Measurements from ENCODE around the gene CRYBG2.
"Not testable (repeated sequence)": the region's sequence is repeated elsewhere in the genome, so short reads cannot be mapped to it uniquely, and the experiment has no call there.

Gene CRYBG2

GRCh38 chr1:26353976-26354820 lies at the start of gene CRYBG2:
CRYBG2 (minus strand) TSS chr1:26354130; CDS start chr1:26346657, 7,473 bp downstream.
- DNase-seq (ENCODE audit: low spot score) = no peak

- no peak for DNase-seq (ENCODE audit: low spot score)
Measured at GRCh38 chr1:26403656-26404055, 49.7 kb upstream of the CRYBG2 start.

GRCh38 chr1:26401891-26402290 lies 48.0 kb upstream of the CRYBG2 start:
- no peak for DNase-seq (ENCODE audit: low spot score)

DNA sequence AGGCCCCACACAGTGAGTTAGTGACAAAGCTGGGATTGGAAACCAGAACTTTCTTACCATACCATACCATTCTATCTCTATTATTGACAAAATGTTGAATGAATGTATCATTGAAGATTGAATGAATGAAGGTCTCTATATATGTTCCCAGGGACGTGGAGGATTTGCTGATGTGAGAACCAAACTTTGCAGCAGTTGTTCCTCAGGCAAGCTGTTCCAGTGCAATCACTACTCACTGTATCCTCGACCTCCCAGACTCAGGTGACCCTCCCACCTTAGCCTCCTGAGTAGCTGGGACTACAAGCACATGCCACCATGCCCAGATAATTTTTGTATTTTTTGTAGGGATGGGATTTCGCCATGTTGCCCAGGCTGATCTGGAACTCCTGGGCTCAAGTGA lies 45.1 kb upstream of the CRYBG2 start:
- DNase-seq (ENCODE audit: low spot score) = no peak

- DNase-seq (ENCODE audit: low spot score) = no peak
Measured at GRCh38 chr1:26395754-26396153, 41.8 kb upstream of the CRYBG2 start.

- DNase-seq (ENCODE audit: low spot score) = no peak
Measured at GRCh38 chr1:26391450-26391849, 37.5 kb upstream of the CRYBG2 start.

DNA sequence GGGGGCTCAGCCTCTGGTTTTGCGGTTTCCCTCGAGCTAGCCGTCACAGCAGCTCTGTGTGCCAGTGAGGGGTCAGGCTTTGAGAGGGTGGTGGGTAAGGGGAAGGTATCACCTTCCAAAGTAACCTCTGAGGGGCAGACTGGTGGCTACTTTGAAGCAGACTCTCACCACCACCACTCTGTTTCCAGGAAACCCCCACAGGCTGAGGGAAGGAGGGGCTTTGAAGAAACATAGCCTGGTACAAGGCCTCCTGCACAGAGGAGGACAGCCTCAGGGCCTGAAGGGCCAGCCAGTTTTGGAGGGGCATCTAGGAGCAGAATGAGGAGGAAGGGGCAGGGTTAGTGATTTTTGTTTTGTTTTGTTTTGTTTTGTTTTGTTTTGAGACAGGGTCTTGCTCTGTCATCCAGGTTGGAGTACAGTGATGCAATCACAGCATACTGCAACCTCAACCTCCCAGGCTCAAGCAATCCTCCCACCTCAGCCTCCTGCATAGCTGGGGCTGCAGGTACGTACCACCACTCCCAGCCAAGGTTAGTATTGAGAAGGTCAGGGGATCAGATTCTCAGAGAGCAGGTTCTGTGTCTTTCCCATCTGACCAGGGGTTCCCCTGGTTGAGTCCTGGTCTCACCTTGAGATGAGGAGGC lies 35.8 kb upstream of the CRYBG2 start:
- DNase-seq (ENCODE audit: low spot score) = no peak

GRCh38 chr1:26388791-26389445 lies 35.0 kb upstream of the CRYBG2 start:
- no peak for DNase-seq (ENCODE audit: low spot score)

DNA sequence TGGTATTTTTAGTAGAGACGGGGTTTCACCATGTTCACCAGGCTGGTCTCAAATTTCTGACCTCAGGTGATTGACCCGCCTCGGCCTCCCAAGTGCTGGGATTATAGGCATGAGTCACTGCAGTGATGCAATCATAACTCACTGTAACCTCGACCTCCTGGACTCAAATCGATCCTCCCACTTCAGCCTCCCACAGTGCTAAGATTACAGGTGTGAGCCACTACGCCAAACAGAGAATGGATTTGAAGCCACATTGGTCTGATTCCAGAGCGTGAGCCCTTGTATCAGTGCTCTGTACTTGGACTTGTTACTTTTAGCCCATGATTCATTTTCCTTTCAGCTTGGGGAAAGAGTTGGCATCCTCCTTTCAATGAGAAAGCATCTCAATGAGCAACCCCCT lies 33.5 kb upstream of the CRYBG2 start:
- DNase-seq (ENCODE audit: low spot score) = no peak

- DNase-seq (ENCODE audit: low spot score) = not testable (repeated sequence)
Measured at GRCh38 chr1:26385063-26385462, 31.1 kb upstream of the CRYBG2 start.

DNA sequence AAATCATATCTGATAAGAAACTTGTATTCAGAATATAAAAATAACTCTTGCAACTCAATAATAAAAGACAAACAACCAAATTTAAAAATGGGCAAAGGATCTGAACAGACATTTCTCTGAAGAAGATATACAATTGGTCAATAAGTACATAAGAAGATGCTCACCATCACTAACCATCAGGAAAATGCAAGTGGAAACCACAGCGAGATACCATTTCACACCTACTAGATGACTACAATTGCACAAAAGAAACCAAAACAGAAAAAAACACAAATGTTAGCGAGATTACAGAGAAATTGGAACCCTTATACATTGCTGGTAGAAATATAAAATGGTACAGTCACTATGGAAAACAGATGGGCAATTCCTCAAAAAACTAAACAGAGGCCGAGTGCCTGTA lies 30.1 kb upstream of the CRYBG2 start:
- no peak for DNase-seq (ENCODE audit: low spot score)

- DNase-seq (ENCODE audit: low spot score) = no peak
Measured at GRCh38 chr1:26378879-26379251, 24.9 kb upstream of the CRYBG2 start.

- no peak for DNase-seq (ENCODE audit: low spot score)
Measured at GRCh38 chr1:26378088-26378878, 24.4 kb upstream of the CRYBG2 start.

GRCh38 chr1:26376050-26376449 lies 22.1 kb upstream of the CRYBG2 start:
- no peak for DNase-seq (ENCODE audit: low spot score)

- no peak for DNase-seq (ENCODE audit: low spot score)
Measured at GRCh38 chr1:26375081-26375480, 21.2 kb upstream of the CRYBG2 start.

DNA sequence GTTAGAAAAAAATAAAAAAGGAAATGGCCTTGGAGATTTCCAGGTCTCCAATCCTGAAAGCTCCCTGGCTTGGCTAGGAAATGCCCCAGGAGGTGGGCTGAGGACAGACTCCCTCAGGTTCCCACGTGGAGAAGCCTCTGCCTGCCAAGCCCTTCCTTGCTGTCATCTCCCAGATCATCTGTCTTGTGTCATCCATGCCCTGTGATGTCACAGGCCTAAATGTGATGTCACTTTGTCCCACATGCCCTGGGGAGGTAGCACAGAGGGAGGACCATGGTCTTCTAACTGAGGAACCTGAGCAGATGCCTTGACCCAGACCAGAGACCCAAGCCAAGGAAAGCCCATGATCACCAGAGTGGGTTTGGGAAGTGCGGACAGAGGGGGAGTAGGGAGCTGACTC lies 20.4 kb upstream of the CRYBG2 start:
- not testable (repeated sequence) for DNase-seq (ENCODE audit: low spot score)

DNA sequence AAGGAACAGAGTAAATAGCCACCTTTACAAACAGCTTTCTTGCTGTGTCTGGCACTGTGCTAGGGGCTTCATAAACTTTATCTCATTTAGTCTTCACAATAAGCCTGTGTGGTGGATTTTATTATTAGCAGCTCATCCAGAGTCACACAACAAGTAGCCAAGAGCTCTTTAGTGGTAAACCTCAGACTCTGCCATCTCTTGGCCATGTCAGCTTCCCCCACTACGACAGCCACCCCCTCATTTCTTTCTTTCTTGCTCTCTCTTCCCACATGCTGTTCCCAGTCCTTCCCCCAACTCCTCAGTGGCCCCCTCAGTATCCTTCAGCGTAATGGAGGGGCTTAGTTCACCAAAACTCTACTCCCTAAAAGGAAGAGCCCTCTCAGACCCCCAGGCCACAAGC lies 19.9 kb upstream of the CRYBG2 start:
- no peak for DNase-seq (ENCODE audit: low spot score)

DNA sequence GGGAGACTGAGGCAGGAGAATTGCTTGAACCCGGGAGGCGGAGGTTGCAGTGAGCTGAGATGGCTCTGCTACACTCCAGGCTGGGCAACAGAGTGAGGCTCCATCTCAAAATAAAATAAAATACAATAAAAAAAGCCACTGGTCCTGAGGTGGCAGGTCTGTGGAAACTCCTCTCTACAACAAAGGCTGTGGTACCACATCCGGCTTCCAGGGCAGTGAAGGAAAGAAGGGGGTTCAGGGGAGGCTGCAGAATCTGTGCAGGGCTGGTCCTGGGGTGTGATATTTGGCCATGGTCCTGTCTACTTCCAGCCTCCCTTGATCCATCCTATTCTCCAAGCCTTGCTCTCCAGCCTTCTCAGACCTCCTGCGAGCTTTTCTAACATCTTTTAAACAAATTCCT lies 19.4 kb upstream of the CRYBG2 start:
- DNase-seq (ENCODE audit: low spot score) = no peak

- not testable (repeated sequence) for DNase-seq (ENCODE audit: low spot score)
Measured at GRCh38 chr1:26372611-26373010, 18.7 kb upstream of the CRYBG2 start, which contains the start of gene ZNF683. ZNF683 (minus strand) TSS chr1:26372750; CDS start chr1:26368571, 4,179 bp downstream.

DNA sequence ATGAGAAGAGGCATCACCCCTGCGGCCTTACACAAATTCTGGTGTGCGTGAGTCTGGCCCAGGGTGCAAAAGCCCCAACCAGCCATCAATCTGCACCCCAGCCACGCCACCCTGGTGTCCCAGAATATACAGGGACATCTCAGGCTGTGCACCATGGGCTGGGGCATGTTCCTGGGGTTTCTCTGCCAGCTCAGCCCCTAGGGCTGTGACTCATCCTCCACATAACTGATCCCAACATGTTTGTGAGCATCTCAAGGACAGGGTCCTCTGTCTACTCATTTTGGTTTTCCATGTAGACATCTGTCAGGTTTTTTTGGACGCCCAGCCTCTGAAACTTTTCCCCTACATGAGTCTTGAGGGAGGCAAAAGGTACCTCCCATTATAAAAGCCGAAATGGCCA lies 18.1 kb upstream of the CRYBG2 start:
- no peak for DNase-seq (ENCODE audit: low spot score)

- no peak for DNase-seq (ENCODE audit: low spot score)
Measured at GRCh38 chr1:26370591-26371382, 16.9 kb upstream of the CRYBG2 start.
